KMS-11 (cell line): ENCODE results near the gene RFT1.

ENCODE experiments used
- H2AFZ ChIP-seq: fragments of 200-600 bp; sonication (generic); 2 replicates; pipeline ENCODE4 v1.6.1; 2016; ENCODE audit warnings: antibody characterized with exemption, mixed run types, low read depth
- H3K27ac ChIP-seq: fragments of 200-600 bp; sonication (generic); 2 replicates; pipeline ENCODE4 v1.6.1; 2016; ENCODE audit warnings: mild to moderate bottlenecking, mixed run types
- H3K27me3 ChIP-seq: fragments of 200-600 bp; sonication (generic); 2 replicates; pipeline ENCODE4 v1.6.1; 2017; ENCODE audit warnings: mild to moderate bottlenecking, low read depth, mixed run types, moderate library complexity; ENCODE audit not compliant: insufficient read depth
- H3K36me3 ChIP-seq: fragments of 200-600 bp; sonication (generic); 2 replicates; pipeline ENCODE4 v1.6.1; 2017; ENCODE audit warnings: mild to moderate bottlenecking, mixed run types; ENCODE audit not compliant: insufficient read depth
- H3K4me1 ChIP-seq: fragments of 200-600 bp; sonication (generic); 2 replicates; pipeline ENCODE4 v1.6.1; 2016; ENCODE audit warnings: mild to moderate bottlenecking, low read depth, mixed run types; ENCODE audit not compliant: poor library complexity, severe bottlenecking
- H3K4me2 ChIP-seq: fragments of 200-600 bp; sonication (generic); 2 replicates; pipeline ENCODE4 v1.7.0; 2016; ENCODE audit warnings: mild to moderate bottlenecking, mixed run types
- H3K4me3 ChIP-seq: fragments of 200-600 bp; sonication (generic); IDR thresholded peaks from 2 replicates; pipeline ENCODE4 v1.6.1; 2017; ENCODE audit warnings: low read depth, low read length, mixed read lengths; ENCODE audit not compliant: insufficient read depth
- H3K79me2 ChIP-seq: fragments of 200-600 bp; sonication (generic); 2 replicates; pipeline ENCODE4 v1.6.1; 2016; ENCODE audit warnings: low read depth, mixed run types; ENCODE audit not compliant: insufficient read depth
- H3K9ac ChIP-seq: fragments of 200-600 bp; sonication (generic); 2 replicates; pipeline ENCODE4 v1.6.1; 2016; ENCODE audit warnings: mild to moderate bottlenecking, mixed run types
- H4K20me1 ChIP-seq: fragments of 200-600 bp; sonication (generic); 2 replicates; pipeline ENCODE4 v1.6.1; 2016; ENCODE audit warnings: mild to moderate bottlenecking, mixed run types; ENCODE audit not compliant: insufficient read depth
- CTCF ChIP-seq: fragments of 200-600 bp; sonication (generic); conservative IDR thresholded peaks from 2 replicates; pipeline ENCODE4 v1.6.1; 2017; ENCODE audit warnings: low read depth, mild to moderate bottlenecking, antibody characterized with exemption, low read length, moderate library complexity, mixed read lengths

RFT1 gene

GRCh38 chr3:53111822-53112221 lies 18.4 kb downstream of the RFT1 start:
- H3K36me3 ChIP-seq, result no peaks in the 10 kb centered on the region
- H3K9ac ChIP-seq, result no peak overlapping the region
- H3K4me1 ChIP-seq, result peaks cover 38% of the 10 kb centered on the region
- H3K4me3 ChIP-seq, result no peak overlapping the region
- no peaks in the 10 kb centered on the region for H4K20me1 ChIP-seq
- no peak overlapping the region for H2AFZ ChIP-seq
- no peaks in the 10 kb centered on the region for H3K27me3 ChIP-seq
- H3K27ac ChIP-seq, result no peak overlapping the region
- H3K4me2 ChIP-seq, result no peak overlapping the region
- H3K79me2 ChIP-seq, result no peaks in the 10 kb centered on the region
- no peak for TF ChIP-seq CTCF

- Histone ChIP-seq H3K27me3 (no peaks in the 10 kb centered on the region), H3K36me3 (no peaks in the 10 kb centered on the region), H2AFZ (no peak overlapping the region), H3K27ac (peak overlapping the region; percentile 22), H3K4me2 (no peak overlapping the region; the same call in 1 of the 2 replicates), H3K4me3 (no peak overlapping the region), H3K79me2 (no peaks in the 10 kb centered on the region), H3K9ac (no peak overlapping the region), H4K20me1 (no peaks in the 10 kb centered on the region), H3K4me1 (peaks cover 50% of the 10 kb centered on the region)
- 0 out of 2 replicates have a peak, but pooled peaks have one; percentile 22 for TF ChIP-seq CTCF
These were observed 20.1 kb downstream of the RFT1 start for GRCh38 chr3:53109891-53110771.

GRCh38 chr3:53109190-53109589 lies 21.0 kb downstream of the RFT1 start:
- H3K27me3 ChIP-seq, result no peaks in the 10 kb centered on the region
- no peak overlapping the region for H2AFZ ChIP-seq
- H3K79me2 ChIP-seq, result no peaks in the 10 kb centered on the region
- H4K20me1 ChIP-seq, result no peaks in the 10 kb centered on the region
- no peak for TF ChIP-seq CTCF
- peak overlapping the region; percentile 22; the same call in 1 of the 2 replicates for H3K27ac ChIP-seq
- peaks cover 58% of the 10 kb centered on the region for H3K4me1 ChIP-seq
- H3K4me3 ChIP-seq, result no peak overlapping the region
- H3K36me3 ChIP-seq, result no peaks in the 10 kb centered on the region
- H3K4me2 ChIP-seq, result no peak overlapping the region; the same call in 1 of the 2 replicates
- no peak overlapping the region for H3K9ac ChIP-seq

GRCh38 chr3:53104762-53105161 lies 25.5 kb downstream of the RFT1 start:
- Histone ChIP-seq H3K9ac (no peak overlapping the region), H2AFZ (no peak overlapping the region), H4K20me1 (no peaks in the 10 kb centered on the region), H3K4me1 (peaks cover 85% of the 10 kb centered on the region), H3K4me2 (peak overlapping the region; percentile 36; the same call in 1 of the 2 replicates), H3K4me3 (no peak overlapping the region), H3K36me3 (no peaks in the 10 kb centered on the region), H3K79me2 (no peaks in the 10 kb centered on the region), H3K27me3 (no peaks in the 10 kb centered on the region), H3K27ac (peak overlapping the region; percentile 100; the same call in 1 of the 2 replicates)
- TF ChIP-seq CTCF, result no peak
